HUES64 (cell line): ENCODE measurements around the gene PLPPR1.
"Not testable (repeated sequence)": the region's sequence is repeated elsewhere in the genome, so short reads cannot be mapped to it uniquely, and the experiment has no call there.

ENCODE experiments used
- H3K27ac ChIP-seq: 2 replicates; pipeline ENCODE4 v1.7.0; 2013; ENCODE audit warnings: low read depth, low read length, inconsistent platforms
- H3K27me3 ChIP-seq: 2 replicates; pipeline ENCODE4 v1.6.1; 2013; ENCODE audit warnings: mild to moderate bottlenecking, low read length; ENCODE audit not compliant: insufficient read depth
- H3K36me3 ChIP-seq: 2 replicates; pipeline ENCODE4 v1.6.1; 2013; ENCODE audit warnings: mild to moderate bottlenecking, low read length; ENCODE audit not compliant: insufficient read depth
- H3K4me1 ChIP-seq: 2 replicates; pipeline ENCODE4 v1.6.1; 2013; ENCODE audit warnings: mild to moderate bottlenecking, low read length, moderate library complexity; ENCODE audit not compliant: insufficient read depth
- H3K4me3 ChIP-seq: 2 replicates; pipeline ENCODE4 v1.5.1; 2013; ENCODE audit warnings: mild to moderate bottlenecking, low read length, moderate library complexity
- H3K9ac ChIP-seq: 2 replicates; pipeline ENCODE4 v1.6.1; 2013; ENCODE audit warnings: mild to moderate bottlenecking, low read depth, low read length
- H3K9me3 ChIP-seq: 2 replicates; pipeline ENCODE4 v1.6.1; 2013; ENCODE audit warnings: low read depth, low read length; ENCODE audit not compliant: insufficient read depth
- WGBS: fragments of 150-250, 120-280 bp; methylation state at CpG from one replicate; pipeline ENCODE4 v1.1.7; 2013; ENCODE audit warnings: missing lambda C conversion rate; 5-methylcytosine and 5-hydroxymethylcytosine counted together

PLPPR1 gene

DNA sequence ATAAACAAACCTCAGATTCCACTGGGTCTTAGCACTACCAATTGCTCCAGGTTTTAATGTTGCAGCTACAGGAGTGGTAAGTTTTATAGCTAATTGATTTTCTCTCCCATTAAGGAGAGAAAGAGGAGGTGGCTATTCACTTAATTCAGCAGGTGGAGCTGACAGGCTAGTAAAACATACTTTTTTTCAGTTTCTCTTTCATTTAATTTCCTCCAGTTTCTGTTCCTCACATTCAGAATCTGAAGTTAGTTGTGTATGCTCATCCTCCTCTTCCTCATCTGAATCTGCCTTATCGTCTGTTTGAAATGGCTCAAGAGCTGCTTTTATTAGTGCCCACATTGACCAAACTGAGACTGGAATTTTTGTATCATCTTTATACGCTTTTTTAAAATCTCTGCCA, 98.0 kb downstream of the PLPPR1 start:
- Histone ChIP-seq H3K9me3 (peaks cover 42% of the 10 kb centered on the region), H3K27ac (no peak overlapping the region), H3K9ac (no peak overlapping the region), H3K36me3 (no peaks in the 10 kb centered on the region), H3K27me3 (no peaks in the 10 kb centered on the region), H3K4me3 (no peak overlapping the region), H3K4me1 (0 out of 2 replicates have a peak, but pooled peaks cover 8% of the 10 kb centered on the region)
- 45% methylated on average over 2 of the region's 2 CpGs for WGBS

GRCh38 chr9:101127369-101127768, 98.8 kb downstream of the PLPPR1 start:
- H3K36me3 ChIP-seq, H3K27me3 ChIP-seq, H3K27ac ChIP-seq, H3K9ac ChIP-seq, H3K4me3 ChIP-seq, H3K4me1 ChIP-seq: not testable (repeated sequence)
- H3K9me3 ChIP-seq: peaks cover 39% of the 10 kb centered on the region
- 97% methylated on average over 3 of the region's 3 CpGs for WGBS

DNA sequence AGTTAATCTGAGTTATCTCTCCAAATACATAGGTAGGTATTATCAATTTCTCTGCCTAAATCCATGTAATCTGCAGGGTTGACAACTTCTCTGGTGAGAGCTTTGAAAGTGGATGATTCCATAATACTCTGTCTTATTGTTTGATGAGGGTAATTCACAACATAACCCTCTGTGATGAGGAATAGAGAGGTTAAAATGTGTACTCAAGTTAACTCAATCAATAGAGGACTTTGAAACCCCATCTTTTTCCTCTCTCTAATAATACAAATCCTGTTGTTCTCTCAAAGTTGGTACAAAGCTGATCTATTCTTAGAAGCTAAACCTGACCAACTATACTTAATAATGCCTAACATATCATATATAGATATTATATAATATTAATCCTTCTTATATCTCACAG, 100.1 kb downstream of the PLPPR1 start:
- H3K4me3 ChIP-seq: no peak overlapping the region
- no peak overlapping the region for H3K27ac ChIP-seq
- H3K4me1 ChIP-seq: 0 out of 2 replicates have a peak, but pooled peaks cover 8% of the 10 kb centered on the region
- H3K27me3 ChIP-seq: no peaks in the 10 kb centered on the region
- peaks cover 27% of the 10 kb centered on the region for H3K9me3 ChIP-seq
- H3K36me3 ChIP-seq: no peaks in the 10 kb centered on the region
- H3K9ac ChIP-seq: no peak overlapping the region

DNA sequence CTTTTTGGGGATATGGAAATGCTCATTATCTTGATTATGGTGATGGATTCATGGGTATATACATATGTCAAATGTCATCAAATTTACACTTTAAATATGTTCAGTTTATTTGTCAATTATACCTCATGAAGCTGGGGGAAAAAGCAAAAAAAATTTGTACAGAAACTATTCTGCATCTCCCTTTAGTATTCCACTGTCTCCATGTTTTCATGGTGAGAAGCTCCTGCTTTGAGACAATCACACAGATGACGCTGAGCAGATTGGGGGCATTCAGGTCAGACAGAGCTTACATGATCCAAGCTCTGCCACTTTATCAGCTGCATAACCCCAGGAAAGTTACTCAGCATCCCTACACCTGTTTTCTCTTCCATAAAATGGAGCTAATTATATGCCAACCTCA, 101.5 kb downstream of the PLPPR1 start:
- Histone ChIP-seq H3K4me1 (0 out of 2 replicates have a peak, but pooled peaks cover 8% of the 10 kb centered on the region), H3K36me3 (no peaks in the 10 kb centered on the region), H3K27me3 (no peaks in the 10 kb centered on the region), H3K9ac (no peak overlapping the region), H3K4me3 (no peak overlapping the region), H3K27ac (no peak overlapping the region), H3K9me3 (peaks cover 16% of the 10 kb centered on the region)
- 96% methylated on average over 1 of the region's 1 CpG for WGBS

DNA sequence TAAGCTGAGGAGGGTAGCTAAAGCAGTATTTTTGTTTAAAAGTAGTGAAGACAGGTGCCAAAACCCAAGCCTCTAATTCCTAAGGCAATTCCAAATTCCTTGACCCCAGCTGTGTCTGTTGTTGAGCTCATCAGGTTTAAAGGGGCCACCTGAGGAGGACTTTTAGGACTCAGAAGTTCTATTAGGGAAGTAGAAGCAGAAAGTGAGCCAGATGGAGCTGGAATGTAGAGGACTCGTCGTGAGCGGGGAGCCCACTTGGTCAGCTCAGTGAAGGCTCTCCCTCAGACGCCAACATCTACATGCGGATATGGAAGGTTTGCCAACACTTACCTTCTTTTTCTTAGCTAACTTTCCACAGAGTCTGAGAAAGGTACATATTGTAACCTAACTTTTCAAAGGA, 102.8 kb downstream of the PLPPR1 start:
- no peak overlapping the region for H3K9ac ChIP-seq
- peaks cover 13% of the 10 kb centered on the region for H3K9me3 ChIP-seq
- no peak overlapping the region for H3K4me3 ChIP-seq
- WGBS: 64% methylated on average over 5 of the region's 5 CpGs
- no peaks in the 10 kb centered on the region for H3K36me3 ChIP-seq
- no peak overlapping the region for H3K27ac ChIP-seq
- no peaks in the 10 kb centered on the region for H3K27me3 ChIP-seq
- peaks cover 20% of the 10 kb centered on the region for H3K4me1 ChIP-seq

GRCh38 chr9:101132801-101133200, 104.3 kb downstream of the PLPPR1 start:
- H3K27me3 ChIP-seq: no peaks in the 10 kb centered on the region
- peaks cover 22% of the 10 kb centered on the region for H3K4me1 ChIP-seq
- H3K4me3 ChIP-seq: no peak overlapping the region
- no peak overlapping the region for H3K9ac ChIP-seq
- no peaks in the 10 kb centered on the region for H3K36me3 ChIP-seq
- H3K9me3 ChIP-seq: peaks cover 3% of the 10 kb centered on the region
- no peak overlapping the region for H3K27ac ChIP-seq

DNA sequence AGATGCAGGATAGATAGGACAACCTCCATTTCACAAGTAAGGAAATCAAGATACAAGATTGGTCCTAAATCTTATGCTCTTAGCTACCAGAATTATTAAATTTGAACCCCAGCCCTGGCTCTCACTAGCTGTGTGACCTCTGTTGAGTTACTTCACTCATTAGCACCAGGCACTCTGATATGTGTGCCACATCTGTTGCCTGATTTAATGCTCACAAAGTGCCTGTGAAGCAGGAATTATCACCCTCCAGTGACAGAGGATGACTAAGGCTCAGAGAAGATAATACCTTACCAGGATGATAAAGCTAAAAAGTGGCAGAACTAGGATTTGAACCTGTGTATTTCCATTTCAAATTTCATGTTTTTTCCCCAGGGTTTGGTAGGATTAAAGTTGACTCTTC, 110.0 kb downstream of the PLPPR1 start:
- no peak overlapping the region for H3K27ac ChIP-seq
- no peaks in the 10 kb centered on the region for H3K27me3 ChIP-seq
- no peak overlapping the region for H3K9ac ChIP-seq
- peaks cover 15% of the 10 kb centered on the region for H3K4me1 ChIP-seq
- H3K4me3 ChIP-seq: no peak overlapping the region
- no peaks in the 10 kb centered on the region for H3K9me3 ChIP-seq
- H3K36me3 ChIP-seq: no peaks in the 10 kb centered on the region

GRCh38 chr9:101139082-101139481, 110.6 kb downstream of the PLPPR1 start:
- no peak overlapping the region for H3K27ac ChIP-seq
- WGBS: 96% methylated on average over 2 of the region's 2 CpGs
- H3K9me3 ChIP-seq: no peaks in the 10 kb centered on the region

GRCh38 chr9:101140764-101141163, 112.2 kb downstream of the PLPPR1 start:
- Histone ChIP-seq H3K9ac (no peak overlapping the region), H3K36me3 (no peaks in the 10 kb centered on the region), H3K9me3 (no peaks in the 10 kb centered on the region), H3K27me3 (no peaks in the 10 kb centered on the region), H3K27ac (no peak overlapping the region), H3K4me1 (peaks cover 8% of the 10 kb centered on the region), H3K4me3 (no peak overlapping the region)
- WGBS: 90% methylated on average over 4 of the region's 4 CpGs

More at GRCh38 chr9:101139082-101139481, 110.6 kb downstream of the PLPPR1 start:
- H3K9ac ChIP-seq: no peak overlapping the region
- H3K4me3 ChIP-seq: no peak overlapping the region
- H3K36me3 ChIP-seq: no peaks in the 10 kb centered on the region
- H3K4me1 ChIP-seq: peaks cover 15% of the 10 kb centered on the region
- H3K27me3 ChIP-seq: no peaks in the 10 kb centered on the region

- Histone ChIP-seq H3K4me1 (peaks cover 25% of the 10 kb centered on the region), H3K9ac (no peak overlapping the region), H3K27ac (no peak overlapping the region), H3K9me3 (peaks cover 15% of the 10 kb centered on the region; the same call in 1 of the 2 replicates), H3K36me3 (no peaks in the 10 kb centered on the region), H3K27me3 (no peaks in the 10 kb centered on the region), H3K4me3 (no peak overlapping the region)
- 95% methylated on average over 4 of the region's 4 CpGs for WGBS
Measured at GRCh38 chr9:101146508-101146907, 118.0 kb downstream of the PLPPR1 start.

DNA sequence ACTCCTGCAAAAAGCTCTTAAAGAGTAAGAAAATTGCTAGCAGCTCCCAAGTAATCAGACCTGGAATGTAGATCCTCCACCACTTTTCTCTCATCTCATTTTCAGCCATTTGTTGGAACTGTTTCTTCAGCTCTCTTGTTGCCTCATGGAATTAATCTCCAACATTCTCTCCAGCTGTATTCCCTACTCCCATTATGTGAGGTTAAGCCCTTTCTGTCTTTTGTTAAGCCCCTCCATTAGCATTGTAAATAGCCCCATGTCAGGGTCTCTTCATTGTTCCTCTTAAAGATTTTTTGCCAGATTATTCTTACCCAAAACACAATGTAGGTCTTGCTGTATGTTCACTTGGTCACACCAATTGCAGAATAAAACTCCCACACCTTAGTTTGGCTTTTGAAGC, 119.8 kb downstream of the PLPPR1 start:
- H3K9me3 ChIP-seq: peaks cover 15% of the 10 kb centered on the region; the same call in 1 of the 2 replicates
- no peaks in the 10 kb centered on the region for H3K36me3 ChIP-seq
- H3K9ac ChIP-seq: no peak overlapping the region
- H3K4me1 ChIP-seq: peaks cover 25% of the 10 kb centered on the region
- no peak overlapping the region for H3K4me3 ChIP-seq
- no peaks in the 10 kb centered on the region for H3K27me3 ChIP-seq
- H3K27ac ChIP-seq: peak overlapping the region; percentile 68; the same call in 1 of the 2 replicates

GRCh38 chr9:101158361-101158760, 129.8 kb downstream of the PLPPR1 start:
- no peaks in the 10 kb centered on the region for H3K27me3 ChIP-seq
- no peak overlapping the region for H3K4me3 ChIP-seq
- H3K27ac ChIP-seq: no peak overlapping the region
- H3K4me1 ChIP-seq: peaks cover 8% of the 10 kb centered on the region; the same call in 1 of the 2 replicates
- H3K9ac ChIP-seq: no peak overlapping the region
- 84% methylated on average over 3 of the region's 3 CpGs for WGBS
- H3K36me3 ChIP-seq: no peaks in the 10 kb centered on the region
- H3K9me3 ChIP-seq: no peaks in the 10 kb centered on the region
